ENCODE measurements around the gene MRPL50. TPM values are rescaled to one million over a fixed set of nuclear protein-coding genes. Genes with fewer than 3 reads are reported as not detected.

MRPL50 gene
- total RNA-seq, 1 donor from 2014 or later = 17.3 TPM

GRCh38 chr9:101359679-101360078 is 38.7 kb downstream of the MRPL50 start:
- Histone ChIP-seq H3K27me3 (ENCODE audit: low read depth) (no peaks in the 10 kb centered on the region), H3K27ac (replicated peaks) (no peak overlapping the region), H3K4me1 (no peaks in the 10 kb centered on the region), H3K36me3 (no peaks in the 10 kb centered on the region), H3K4me3 (no peak overlapping the region), H3K9me3 (replicated peaks) (no peaks in the 10 kb centered on the region)
- intact Hi-C loops (cut with micrococcal nuclease) = no loop called here
- TF ChIP-seq, protein P1, sequence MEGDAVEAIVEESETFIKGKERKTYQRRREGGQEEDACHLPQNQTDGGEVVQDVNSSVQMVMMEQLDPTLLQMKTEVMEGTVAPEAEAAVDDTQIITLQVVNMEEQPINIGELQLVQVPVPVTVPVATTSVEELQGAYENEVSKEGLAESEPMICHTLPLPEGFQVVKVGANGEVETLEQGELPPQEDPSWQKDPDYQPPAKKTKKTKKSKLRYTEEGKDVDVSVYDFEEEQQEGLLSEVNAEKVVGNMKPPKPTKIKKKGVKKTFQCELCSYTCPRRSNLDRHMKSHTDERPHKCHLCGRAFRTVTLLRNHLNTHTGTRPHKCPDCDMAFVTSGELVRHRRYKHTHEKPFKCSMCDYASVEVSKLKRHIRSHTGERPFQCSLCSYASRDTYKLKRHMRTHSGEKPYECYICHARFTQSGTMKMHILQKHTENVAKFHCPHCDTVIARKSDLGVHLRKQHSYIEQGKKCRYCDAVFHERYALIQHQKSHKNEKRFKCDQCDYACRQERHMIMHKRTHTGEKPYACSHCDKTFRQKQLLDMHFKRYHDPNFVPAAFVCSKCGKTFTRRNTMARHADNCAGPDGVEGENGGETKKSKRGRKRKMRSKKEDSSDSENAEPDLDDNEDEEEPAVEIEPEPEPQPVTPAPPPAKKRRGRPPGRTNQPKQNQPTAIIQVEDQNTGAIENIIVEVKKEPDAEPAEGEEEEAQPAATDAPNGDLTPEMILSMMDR (IDR thresholded peaks at IDR 0.05; ENCODE audit: borderline replicate concordance) = no peak
- DNase-seq = no peak

- Histone ChIP-seq H3K9me3 (replicated peaks) (no peaks in the 10 kb centered on the region), H3K27ac (replicated peaks) (no peak overlapping the region), H3K36me3 (no peaks in the 10 kb centered on the region), H3K27me3 (ENCODE audit: low read depth) (no peaks in the 10 kb centered on the region), H3K4me1 (no peaks in the 10 kb centered on the region), H3K4me3 (no peak overlapping the region)
- TF ChIP-seq, protein P1 (IDR thresholded peaks at IDR 0.05; ENCODE audit: borderline replicate concordance) = no peak
- DNase-seq = no peak
- intact Hi-C loops (cut with micrococcal nuclease) = no loop called here
Observed at GRCh38 chr9:101356619-101357018, 41.8 kb downstream of the MRPL50 start.

DNA sequence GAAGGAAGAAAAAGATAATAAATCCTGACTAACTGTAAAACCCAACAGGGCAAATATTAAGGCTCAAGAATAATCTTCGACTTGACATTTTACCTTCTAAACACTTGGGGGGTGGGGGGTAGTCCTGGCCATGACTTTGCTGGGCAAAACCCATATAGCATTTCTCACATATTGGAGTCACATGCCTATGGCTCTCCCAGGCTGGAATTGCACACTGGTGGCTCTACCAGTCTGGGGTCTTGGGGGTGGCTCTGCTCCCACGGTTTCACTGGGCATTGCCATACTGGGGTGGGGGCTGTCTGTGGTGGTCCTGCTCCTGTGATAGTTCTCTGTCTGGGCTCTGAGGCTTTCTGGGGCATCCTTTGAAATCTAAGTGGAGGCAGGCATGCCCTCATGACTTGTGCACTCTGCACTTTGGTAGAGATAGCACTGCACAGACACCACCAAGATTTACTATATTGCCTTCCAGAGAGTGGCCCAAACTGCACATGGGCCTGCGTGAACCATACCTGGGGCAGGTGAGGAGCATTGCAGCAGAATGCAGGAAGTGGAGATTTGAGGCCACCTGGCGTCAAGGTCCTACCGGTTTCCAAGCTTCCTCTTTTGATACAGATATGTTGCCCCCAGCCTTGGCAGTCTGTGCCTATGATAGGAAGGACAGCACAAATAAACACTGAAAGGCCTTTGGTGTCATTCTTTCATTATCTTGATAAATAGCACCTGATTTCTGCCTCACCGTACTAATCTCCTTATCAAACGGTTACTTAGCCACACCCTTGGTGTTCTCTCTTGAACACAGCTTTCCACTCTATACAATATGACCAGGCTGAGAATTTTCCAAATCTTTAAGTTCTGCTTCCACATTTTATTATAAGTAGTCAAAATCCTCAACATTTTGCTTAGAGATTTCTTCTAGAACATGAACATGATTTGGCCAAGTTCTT is 43.4 kb downstream of the MRPL50 start:
- Histone ChIP-seq H3K27ac (replicated peaks) (no peak overlapping the region), H3K27me3 (ENCODE audit: low read depth) (no peaks in the 10 kb centered on the region), H3K9me3 (replicated peaks) (no peaks in the 10 kb centered on the region), H3K4me3 (no peak overlapping the region), H3K36me3 (no peaks in the 10 kb centered on the region), H3K4me1 (no peaks in the 10 kb centered on the region)
- no peak for DNase-seq
- TF ChIP-seq, protein P1 (IDR thresholded peaks at IDR 0.05; ENCODE audit: borderline replicate concordance) = no peak
- intact Hi-C loops (cut with micrococcal nuclease) = no loop called here

GRCh38 chr9:101354143-101354764 is 44.2 kb downstream of the MRPL50 start:
- no peak overlapping the region for H3K27ac ChIP-seq (replicated peaks)
- H3K4me1 ChIP-seq = no peaks in the 10 kb centered on the region

DNA sequence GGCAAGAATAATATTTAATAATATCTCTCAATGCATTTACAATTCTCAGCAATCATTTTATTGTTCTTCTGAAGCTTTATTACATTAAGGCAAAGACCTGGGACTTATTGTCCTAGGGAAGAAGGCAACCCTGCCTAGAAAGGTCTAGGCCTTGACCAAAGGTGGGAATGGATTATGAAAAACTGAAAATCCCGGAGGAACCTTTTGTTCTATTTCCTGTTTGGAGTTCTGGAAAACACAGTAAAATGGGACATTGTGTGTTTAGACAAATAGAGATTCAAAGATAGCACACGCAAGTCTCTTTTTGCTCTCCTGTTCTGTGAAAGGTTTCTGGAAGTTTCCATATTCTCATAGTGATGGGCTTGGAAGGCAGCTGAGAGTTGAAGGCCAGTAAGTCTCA is 44.7 kb downstream of the MRPL50 start:
- H3K36me3 ChIP-seq = no peaks in the 10 kb centered on the region
- H3K27ac ChIP-seq (replicated peaks) = no peak overlapping the region
- H3K27me3 ChIP-seq (ENCODE audit: low read depth) = peaks cover 4% of the 10 kb centered on the region
- no peaks in the 10 kb centered on the region for H3K9me3 ChIP-seq (replicated peaks)
- intact Hi-C loops (cut with micrococcal nuclease) = no loop called here
- no peak overlapping the region for H3K4me3 ChIP-seq
- H3K4me1 ChIP-seq = no peaks in the 10 kb centered on the region
- TF ChIP-seq, protein P1 (IDR thresholded peaks at IDR 0.05; ENCODE audit: borderline replicate concordance) = no peak
- DNase-seq = no peak

More at GRCh38 chr9:101354143-101354764, 44.2 kb downstream of the MRPL50 start:
- Histone ChIP-seq H3K36me3 (no peaks in the 10 kb centered on the region), H3K4me3 (no peak overlapping the region), H3K9me3 (replicated peaks) (no peaks in the 10 kb centered on the region), H3K27me3 (ENCODE audit: low read depth) (no peaks in the 10 kb centered on the region)
- TF ChIP-seq, protein P1 (IDR thresholded peaks at IDR 0.05; ENCODE audit: borderline replicate concordance) = no peak
- no peak for DNase-seq
- intact Hi-C loops (cut with micrococcal nuclease) = no loop called here
